ENCODE measurements around the gene TBCCD1.
A peak's percentile ranks its signal among the peaks of the same experiment; 100 is the strongest.
"Not testable (repeated sequence)": the region's sequence is repeated elsewhere in the genome, so short reads cannot be mapped to it uniquely, and the experiment has no call there.

TBCCD1 gene

GRCh38 chr3:186520431-186520830, 46.7 kb downstream of the TBCCD1 start:
- DNase-seq (ENCODE audit: low read depth, low spot score) = no peak

DNA sequence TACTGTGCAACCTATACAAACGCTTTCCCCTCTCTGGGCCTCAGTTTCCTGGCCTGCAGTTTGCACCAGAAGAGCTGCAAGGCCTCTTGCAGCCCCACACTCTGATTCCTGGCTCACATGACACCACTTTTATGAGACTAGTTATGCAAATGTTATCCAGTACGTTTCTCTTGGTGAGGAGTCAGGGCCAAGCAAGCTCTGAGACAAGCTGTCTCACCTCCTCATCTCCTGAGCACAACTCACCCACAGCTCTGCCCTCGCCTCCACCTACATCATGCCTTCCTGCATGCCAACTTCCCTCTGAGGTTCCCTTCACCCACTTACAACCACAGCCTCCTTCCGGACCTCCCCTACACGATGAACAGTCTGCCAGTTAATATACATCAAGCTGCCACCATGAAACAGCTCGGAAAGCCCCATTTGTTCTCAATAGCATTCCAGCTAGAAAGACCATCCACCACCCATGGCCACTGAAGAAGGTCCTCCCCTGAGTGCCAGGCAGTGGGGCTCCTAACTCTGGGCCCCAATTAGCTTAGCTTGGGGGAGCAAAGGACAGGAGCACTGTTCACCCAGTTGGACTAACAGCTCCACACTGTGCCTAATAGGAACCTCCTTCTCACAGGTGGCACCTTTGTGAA, 48.0 kb downstream of the TBCCD1 start:
- no peak for DNase-seq (ENCODE audit: low read depth, low spot score)

GRCh38 chr3:186517218-186517617, 49.9 kb downstream of the TBCCD1 start:
- DNase-seq (ENCODE audit: low read depth, low spot score) = no peak

- no peak for DNase-seq (ENCODE audit: low read depth, low spot score)
These were observed 50.5 kb downstream of the TBCCD1 start for GRCh38 chr3:186516646-186517045.

DNA sequence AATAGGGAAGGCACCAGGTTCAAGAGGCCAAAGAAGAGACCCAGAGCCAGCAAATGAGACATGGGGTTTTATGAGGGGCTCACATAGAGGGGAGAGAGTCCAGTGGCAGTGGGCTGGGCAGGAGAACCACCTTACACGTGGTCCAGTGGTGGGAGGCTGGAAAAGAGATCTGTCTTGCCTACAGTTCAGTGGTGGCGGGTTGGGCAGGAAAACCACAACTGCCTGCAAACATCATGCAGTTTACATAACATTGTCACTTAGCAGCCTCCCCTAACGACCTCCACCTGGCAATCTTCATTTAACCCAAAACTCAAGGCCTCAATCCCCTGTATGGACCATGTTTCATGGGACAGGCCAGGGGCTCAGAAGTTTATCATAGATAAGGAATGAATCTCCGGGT, 52.0 kb downstream of the TBCCD1 start:
- no peak for DNase-seq (ENCODE audit: low read depth, low spot score)

GRCh38 chr3:186514296-186515002, 52.7 kb downstream of the TBCCD1 start:
- DNase-seq (ENCODE audit: low read depth, low spot score) = no peak

- no peak for DNase-seq (ENCODE audit: low read depth, low spot score)
These were observed 53.8 kb downstream of the TBCCD1 start for GRCh38 chr3:186513386-186513785.

- no peak for DNase-seq (ENCODE audit: low read depth, low spot score)
These were observed 54.4 kb downstream of the TBCCD1 start for GRCh38 chr3:186512570-186513302.

DNA sequence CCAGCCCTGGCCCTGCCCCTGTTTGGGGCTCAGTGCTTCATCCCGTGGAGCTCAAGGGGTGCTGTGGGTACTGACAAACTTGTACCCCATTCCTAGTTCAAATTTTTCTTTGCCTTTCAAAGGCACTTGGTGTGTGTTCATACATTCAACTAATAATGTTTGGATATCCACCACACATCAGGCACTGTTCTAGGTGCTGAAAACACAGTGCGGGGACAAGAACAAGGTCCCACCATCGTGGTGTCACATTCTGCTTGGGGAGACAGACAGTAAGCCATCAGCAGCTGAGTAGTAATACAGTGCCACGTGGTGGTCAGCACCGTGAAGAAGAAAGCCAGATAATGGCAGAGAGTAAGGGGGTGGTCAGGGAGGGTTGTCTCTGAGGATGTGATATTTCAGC, 55.4 kb downstream of the TBCCD1 start:
- DNase-seq (ENCODE audit: low read depth, low spot score) = no peak

GRCh38 chr3:186511245-186511644, 55.9 kb downstream of the TBCCD1 start:
- no peak for DNase-seq (ENCODE audit: low read depth, low spot score)

- DNase-seq (ENCODE audit: low read depth, low spot score) = no peak
These were observed 56.6 kb downstream of the TBCCD1 start for GRCh38 chr3:186510374-186511079.

DNA sequence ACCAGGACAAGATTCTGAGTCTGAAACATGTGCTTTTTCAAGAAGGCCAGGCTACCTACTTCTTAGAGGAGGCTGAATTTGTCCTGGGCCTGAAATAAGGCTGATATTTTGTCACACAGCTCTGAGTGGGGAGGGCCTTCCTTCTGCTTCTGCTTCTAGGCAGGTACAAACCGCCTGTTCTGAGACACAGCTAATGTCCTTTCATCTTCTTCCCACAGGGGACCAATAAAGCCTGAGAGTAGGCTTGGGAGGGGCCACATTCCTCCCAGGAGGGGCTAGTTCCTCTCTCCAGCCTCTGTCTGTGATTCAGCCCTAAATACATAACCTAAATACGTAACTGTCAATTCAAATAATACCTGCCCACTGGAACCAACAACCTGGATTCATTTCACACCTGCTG, 57.7 kb downstream of the TBCCD1 start:
- DNase-seq (ENCODE audit: low read depth, low spot score) = peak; percentile 19

GRCh38 chr3:186506857-186507256, 60.3 kb downstream of the TBCCD1 start:
- no peak for DNase-seq (ENCODE audit: low read depth, low spot score)

DNA sequence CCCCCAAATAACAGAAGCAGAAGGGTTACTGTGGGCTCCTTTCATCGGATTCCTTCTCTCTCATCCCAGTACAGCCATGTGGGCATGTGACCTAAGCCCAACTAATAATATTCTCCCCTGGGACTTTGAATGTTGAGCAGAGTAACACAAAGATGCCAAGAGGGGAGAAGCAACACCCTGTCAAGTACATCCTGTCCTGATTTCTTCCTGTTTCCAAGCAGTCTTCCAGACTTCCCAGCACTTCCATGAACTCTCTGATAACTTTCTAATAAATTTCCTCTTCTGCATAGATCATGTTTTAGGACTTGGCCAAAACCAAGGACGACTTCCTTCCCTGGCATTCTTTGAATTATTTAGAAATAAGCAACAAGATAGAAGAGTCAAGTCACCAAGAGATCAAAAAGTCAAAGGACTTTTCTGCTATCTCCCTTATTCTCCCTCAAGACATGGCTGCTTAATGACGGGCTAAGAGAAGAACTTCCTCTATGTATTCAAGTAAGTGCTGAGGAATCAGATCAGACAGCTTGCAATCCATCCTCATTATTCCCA, 60.9 kb downstream of the TBCCD1 start:
- DNase-seq (ENCODE audit: low read depth, low spot score) = no peak

DNA sequence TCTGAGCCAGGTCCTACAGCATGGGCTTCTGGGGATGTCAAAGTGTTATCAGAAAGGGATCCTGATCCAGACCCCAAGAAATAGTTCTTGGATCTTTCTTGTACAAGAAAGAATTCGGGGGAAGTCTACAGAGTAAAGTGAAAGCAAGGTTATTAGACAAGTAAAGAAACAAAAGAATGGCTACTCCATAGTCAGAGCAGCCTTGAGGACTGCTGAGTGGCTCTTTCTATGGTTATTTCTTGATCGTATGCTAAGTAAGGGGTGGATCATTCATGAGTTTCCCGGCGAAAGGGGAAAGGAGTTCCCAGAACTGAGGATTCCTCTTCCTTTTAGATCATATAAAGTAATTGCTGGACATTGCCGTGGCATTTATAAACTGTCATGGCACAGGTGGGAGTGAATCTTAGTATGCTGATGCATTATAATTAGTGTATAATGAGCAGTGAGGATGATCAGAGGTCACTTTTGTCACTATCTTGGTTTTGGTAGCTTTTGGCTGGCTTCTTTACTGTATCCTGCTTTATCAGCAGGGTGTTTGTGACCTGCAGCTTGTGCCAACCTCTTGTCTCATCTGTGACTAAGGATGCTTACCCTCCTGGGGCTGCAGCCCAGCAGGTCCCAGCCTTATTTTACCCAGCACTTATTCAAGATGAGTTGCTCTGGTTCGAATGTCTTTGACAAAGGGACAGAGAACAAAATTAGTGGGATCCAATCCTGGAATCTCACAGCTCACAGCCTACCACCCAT, 64.0 kb downstream of the TBCCD1 start:
- DNase-seq (ENCODE audit: low read depth, low spot score) = no peak

DNA sequence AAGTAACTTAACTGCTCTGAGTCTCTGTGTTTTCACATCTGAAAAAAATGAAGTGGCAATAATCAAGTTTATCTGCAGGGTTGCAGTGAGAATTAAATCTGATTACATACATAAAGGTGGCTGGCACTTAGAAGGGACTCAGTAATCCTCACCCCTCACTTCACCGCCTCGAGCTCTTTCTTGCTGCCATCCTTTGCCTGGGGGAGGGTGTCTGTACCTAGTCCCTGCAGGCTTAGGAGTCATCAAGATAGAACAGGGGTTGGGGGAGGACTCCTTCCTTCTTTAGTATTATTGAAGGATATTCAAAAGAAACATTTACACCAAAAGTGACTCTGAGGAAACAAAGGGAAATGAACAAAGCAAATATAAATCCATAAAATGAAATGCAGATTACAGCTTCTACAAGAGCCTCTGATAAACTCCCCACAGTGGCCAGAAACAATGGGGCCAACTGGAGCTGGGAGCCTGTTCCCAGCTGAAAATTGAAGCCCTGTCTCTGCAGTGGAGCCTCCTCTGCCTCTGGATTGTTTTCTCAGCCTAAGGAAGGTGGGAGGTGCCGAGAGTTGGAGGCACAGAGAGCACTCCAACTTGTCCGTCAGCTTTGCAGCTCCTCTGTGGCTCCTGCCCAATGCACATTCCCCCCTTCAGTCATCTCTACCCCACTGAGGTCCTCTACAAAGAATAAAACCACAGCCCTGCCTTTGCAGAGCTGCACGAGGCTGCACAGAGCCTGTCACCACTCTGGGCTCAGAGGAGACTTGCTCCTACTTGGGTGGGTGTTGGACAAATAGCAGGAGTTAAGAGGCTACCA, 64.8 kb downstream of the TBCCD1 start:
- peak; percentile 34 for DNase-seq (ENCODE audit: low read depth, low spot score)

DNA sequence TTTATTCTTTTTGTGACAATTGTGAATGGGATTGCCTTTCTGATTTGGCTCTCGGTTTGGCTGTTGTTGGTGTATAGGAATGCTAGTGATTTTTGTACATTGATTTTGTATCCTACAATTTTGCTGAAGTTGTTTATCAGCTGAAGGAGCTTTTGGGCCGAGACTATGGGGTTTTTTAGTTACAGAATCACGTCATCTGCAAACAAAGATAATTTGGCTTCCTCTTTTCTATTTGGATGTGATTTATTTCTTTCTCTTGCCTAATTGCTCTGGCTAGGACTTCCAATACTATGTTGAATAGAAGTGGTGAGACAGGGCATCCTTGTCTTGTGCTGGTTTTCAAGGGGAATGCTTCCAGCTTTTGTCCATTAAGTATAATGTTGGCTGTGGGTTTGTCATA, 67.2 kb downstream of the TBCCD1 start:
- not testable (repeated sequence) for DNase-seq (ENCODE audit: low read depth, low spot score)

GRCh38 chr3:186498022-186498421, 69.1 kb downstream of the TBCCD1 start:
- DNase-seq (ENCODE audit: low read depth, low spot score) = not testable (repeated sequence)

DNA sequence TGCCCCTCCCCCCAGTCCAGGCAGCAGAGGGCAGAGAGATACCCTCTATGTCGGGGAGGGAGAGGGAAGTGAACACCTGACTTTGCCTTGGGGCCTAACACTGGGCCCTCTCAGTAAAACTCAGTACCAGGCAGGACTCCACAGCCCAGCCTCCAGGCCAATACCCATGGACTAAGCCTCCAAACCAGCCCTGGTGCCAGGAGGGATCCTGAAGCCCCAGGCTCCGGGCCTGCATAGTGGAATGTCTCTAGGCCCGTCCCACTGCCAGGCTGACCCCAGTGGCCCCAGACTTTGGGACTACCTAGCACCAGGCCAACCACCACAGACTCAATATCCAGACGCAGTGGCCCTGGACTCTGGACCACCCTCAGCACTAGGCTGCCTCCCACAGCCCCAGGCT, 69.5 kb downstream of the TBCCD1 start:
- no peak for DNase-seq (ENCODE audit: low read depth, low spot score)

DNA sequence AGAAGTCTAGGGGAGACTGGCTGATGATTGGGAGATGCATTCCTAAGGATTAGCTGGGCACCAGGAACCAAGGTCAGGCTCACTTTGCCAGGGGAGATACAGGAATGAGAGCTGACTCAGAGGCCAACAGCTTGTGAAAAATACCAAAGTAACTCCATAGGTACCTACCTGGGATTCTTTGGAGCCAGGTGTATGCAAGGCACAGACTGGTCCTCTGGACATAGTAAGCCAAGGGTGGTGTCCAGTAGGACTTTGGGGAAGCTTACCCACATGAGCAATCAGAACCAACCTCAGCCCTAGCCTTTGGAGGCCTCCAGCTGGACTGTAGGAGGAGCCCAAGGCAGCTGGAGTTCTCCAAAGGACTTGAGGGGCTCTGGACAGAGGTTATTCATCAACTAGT, 70.5 kb downstream of the TBCCD1 start:
- no peak for DNase-seq (ENCODE audit: low read depth, low spot score)

Measured in ELF-1 (cell line).